Stimulated activated CD4-positive, alpha-beta T cell treated with anti-CD3 and anti-CD28 coated beads, Interleukin-1b, Interleukin-23, amount 100 ng/mL, for 1 hour (primary cell): Measurements from ENCODE around the gene LEMD3.

Experiments
- DNase-seq, 2 donors: peaks; one replicate each; pipeline ENCODE4 v3.0.0-alpha.2; 2020; ENCODE audit warnings: low read depth in 2 of 2

LEMD3 gene

DNA sequence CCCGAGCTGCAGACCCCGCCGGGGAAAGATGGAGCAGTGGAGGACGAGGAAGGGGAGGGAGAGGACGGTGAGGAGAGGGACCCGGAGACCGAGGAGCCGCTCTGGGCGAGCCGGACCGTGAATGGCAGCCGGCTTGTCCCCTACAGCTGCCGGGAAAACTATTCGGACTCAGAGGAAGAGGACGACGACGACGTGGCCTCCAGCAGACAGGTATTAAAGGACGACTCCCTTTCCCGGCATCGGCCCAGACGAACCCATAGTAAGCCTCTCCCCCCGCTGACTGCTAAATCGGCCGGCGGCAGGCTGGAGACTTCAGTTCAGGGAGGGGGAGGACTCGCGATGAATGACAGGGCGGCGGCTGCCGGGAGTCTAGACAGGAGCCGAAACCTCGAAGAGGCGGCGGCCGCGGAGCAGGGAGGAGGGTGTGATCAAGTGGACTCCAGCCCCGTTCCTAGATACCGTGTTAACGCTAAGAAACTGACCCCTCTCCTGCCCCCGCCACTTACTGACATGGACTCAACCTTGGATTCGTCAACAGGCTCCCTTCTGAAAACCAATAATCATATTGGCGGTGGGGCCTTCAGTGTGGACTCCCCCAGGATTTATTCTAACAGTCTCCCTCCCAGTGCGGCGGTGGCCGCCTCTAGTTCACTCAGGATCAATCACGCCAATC lies 962 bp downstream of the LEMD3 start:
- peak; percentile 19 to 27 for DNase-seq

DNA sequence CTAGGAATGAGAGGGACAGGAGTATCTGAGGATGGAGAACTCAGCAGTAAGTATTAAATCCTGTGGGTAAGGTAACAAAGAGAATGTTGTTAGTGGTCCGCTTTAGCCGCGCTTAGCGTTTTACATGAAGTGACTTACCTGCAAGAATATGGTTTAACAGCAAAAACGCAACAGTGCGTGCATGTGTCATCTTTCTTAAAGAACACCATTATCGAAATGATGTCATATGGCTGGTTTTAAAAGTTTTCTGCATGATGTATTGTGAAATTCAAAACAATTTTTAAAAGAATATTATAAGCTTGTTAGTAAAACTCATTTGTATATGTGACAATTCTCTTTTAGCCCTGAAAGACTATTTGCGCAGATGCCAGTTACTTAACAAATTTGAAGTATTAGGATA lies 1.7 kb downstream of the LEMD3 start:
- DNase-seq, result no peak

- no peak for DNase-seq
Measured at GRCh38 chr12:65171870-65172269, 2.5 kb downstream of the LEMD3 start.

DNA sequence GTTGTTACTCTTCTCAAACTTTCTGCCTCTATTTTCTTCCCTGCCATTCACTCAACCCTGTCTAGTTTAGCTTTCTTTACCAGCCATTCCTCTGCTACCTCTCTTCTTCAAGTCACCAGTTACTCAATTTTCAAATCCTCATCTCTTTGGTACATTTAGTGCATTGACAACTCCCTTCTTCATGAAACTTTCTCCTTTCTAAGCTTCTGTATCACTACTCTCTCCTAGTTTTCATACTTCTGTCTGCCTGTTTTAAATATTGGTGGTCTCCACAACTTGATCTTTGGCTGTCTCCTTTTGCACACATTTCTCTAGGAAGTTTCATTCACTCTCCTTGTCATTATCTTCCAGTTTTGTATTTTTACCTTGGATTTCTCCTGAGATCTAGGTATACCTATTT lies 6.0 kb downstream of the LEMD3 start:
- DNase-seq, result no peak

DNA sequence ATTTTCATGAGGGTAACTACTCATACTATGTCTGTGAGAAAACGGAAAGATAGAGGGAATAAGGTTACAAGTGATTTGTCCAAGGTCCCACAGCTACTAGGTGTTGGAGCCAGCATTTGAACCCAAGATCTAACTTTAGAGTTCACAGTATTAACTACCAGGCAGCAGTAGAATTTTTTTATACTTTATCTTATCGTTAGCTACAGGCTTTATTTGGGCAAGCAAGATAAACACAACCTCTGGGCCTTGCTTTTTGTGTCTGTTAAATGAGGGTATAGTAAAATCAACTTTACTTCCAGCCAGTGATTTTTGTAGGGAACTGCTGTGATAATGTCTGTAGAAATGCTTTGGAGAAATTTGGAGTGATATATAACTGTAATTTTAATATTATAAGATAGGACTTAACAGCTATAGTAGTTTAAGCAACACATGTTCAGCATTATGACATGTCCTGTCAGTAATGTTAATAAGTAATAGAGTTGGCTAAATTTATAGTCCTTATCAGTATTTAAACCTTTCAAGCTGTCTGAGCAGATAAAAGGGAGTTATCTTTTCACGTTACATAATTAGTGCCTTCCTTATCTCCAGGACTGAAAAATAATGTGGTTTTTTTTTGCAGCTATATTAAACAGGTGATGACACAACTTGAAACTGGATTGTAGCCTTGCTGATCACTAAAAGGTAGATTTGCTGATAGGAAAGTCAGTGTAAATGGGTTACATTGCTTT lies 12.8 kb downstream of the LEMD3 start:
- DNase-seq, result no peak

GRCh38 chr12:65184176-65184857 lies 14.9 kb downstream of the LEMD3 start:
- no peak for DNase-seq

DNA sequence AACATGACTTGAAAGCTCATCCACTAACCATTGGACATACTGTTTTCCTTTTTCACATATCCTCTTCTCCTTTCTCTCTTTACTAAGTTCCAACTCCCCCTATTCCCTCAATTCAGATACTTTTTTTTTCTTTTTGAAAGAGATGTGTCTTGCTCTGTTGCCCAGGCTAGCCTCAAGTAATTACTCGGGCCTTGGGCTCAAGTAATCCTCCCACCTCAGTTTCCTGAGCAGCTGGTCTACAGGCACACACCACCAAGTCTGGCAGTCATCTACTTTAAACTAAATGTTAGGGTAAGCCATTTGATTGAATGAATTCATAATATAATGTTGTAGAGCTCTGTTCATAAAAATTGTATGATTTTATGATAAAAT lies 15.5 kb downstream of the LEMD3 start:
- no peak for DNase-seq

DNA sequence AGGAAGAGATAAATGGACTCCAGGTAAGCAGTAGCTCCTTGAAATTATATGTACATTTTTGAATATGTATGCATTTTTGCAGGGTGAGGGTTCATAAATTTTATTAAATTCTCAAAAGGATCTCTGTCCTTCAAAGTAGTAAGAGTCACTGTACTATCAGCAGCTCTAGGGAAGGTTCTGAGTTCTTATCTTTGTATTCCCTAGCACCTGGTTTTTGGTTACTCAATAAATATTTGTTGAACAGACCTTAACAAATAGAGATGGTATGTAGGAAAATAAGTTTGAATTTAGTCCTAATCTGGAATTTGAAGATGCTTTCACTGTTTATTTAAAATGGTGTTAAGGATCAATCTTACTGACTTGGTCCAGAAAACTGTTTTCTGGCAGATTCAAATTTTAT lies 18.3 kb downstream of the LEMD3 start:
- no peak for DNase-seq

GRCh38 chr12:65188179-65188701 lies 18.9 kb downstream of the LEMD3 start:
- DNase-seq, result no peak

GRCh38 chr12:65189028-65189718 lies 19.8 kb downstream of the LEMD3 start:
- DNase-seq, result no peak

- no peak for DNase-seq
Measured at GRCh38 chr12:65192963-65193516, 23.7 kb downstream of the LEMD3 start.

- no peak for DNase-seq
Measured at GRCh38 chr12:65194949-65195348, 25.6 kb downstream of the LEMD3 start.

- DNase-seq, result no peak
Measured at GRCh38 chr12:65195387-65196055, 26.1 kb downstream of the LEMD3 start.

- DNase-seq, result no peak
Measured at GRCh38 chr12:65196762-65197567, 27.6 kb downstream of the LEMD3 start.

DNA sequence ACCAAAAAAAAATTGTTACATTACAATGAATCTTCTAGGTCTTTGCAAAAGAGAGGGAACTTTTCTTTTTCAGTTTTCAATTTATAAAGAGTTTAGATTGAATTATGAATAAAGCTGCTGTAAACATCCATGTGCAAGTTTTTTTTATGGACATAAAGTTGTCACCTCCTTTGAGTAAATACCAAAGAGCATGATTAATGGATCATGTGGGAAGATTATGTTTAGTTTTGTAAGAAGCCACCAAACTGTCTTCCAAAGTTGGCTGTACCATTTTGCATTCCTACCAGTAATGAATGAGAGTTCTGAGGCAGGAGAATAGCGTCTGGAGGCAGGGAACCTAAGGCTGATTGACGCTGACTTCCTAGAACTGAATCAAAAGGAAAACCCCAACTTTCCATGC lies 30.2 kb downstream of the LEMD3 start:
- DNase-seq, result no peak

DNA sequence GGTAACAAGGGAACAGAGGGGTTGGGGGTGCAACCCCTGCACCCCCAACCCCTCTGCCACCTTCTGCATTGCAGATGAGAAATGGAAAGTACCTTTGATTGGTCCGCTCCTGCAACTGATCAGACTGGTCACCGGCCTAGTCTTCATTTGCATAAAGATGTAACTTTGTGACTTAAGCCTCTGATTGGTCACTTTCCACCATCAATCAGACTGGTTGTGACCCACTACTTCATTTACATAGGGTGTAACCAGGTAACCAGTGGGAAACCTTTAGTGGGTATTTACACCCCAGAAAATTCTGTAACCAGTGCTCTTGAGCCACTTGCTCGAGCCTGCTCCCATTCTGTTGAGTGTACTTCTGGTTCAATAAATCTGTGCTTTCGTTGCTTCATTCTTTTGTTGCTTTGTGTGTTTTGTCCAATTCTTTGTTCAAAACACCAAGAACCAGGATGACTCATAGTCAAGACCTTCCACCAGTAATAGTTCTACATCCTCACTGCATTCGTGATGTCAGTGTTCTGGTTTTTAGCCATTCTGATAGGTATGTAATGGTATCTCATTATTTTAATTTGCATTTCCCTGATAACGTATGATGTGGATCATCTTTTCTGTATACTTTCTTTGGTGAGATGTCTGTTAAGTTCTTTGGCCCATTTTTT lies 30.8 kb downstream of the LEMD3 start:
- DNase-seq, result no peak

DNA sequence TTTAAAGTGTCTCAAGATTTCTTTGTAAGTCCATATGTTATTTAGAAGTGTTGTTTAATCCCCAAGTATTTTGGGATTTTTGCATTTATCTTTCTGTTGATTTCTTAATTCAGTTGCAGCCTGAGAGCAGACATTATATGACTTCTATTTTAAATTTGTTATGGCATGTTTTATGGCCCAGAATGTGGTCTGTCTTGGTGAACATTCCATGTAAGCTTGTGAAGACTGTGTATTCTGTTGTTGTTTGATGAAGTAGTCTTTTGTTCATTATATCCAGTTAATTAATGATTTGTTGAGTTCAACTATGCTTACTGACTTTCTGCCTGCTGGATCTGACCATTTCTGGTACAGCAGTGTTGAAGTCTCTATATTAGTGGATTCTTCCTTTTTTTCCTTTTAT lies 34.0 kb downstream of the LEMD3 start:
- DNase-seq, result no peak

GRCh38 chr12:65204886-65205525 lies 35.6 kb downstream of the LEMD3 start:
- DNase-seq, result no peak

DNA sequence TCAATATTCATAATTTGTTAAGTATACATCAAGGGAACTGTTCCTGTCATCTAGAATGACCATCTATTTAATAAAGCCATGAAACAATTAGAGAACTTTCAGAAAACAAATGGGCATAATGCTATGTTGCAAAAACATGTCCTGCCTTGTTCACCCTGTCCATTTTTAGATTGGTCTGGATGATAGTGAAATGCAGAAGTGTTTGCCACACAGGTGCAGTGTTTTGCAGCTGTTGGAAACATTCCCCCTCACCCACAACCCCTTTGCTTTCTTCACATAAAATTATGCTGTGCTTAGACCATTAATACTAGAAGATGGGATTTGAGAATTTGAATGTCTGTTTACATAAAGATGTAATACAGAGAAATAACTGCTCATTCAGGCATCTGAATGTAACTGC lies 36.5 kb downstream of the LEMD3 start:
- DNase-seq, result no peak
